Islet of Langerhans (tissue), 1 donor: ENCODE measurements around the gene ALDH1A1.

Source experiments
- FAIRE-seq: peaks from one replicate; lab custom pipeline; 2011; peaks lifted over from hg19 to GRCh38; lab: Jason Lieb, UNC

ALDH1A1 gene

GRCh38 chr9:72979405-72980100 lies 26.7 kb upstream of the ALDH1A1 start:
- FAIRE-seq = no peak

GRCh38 chr9:72978744-72979143 lies 25.9 kb upstream of the ALDH1A1 start:
- FAIRE-seq = no peak

- no peak for FAIRE-seq
Measured at GRCh38 chr9:72977670-72978069, 24.8 kb upstream of the ALDH1A1 start.

GRCh38 chr9:72974501-72974900 lies 21.6 kb upstream of the ALDH1A1 start:
- FAIRE-seq = no peak

- peak; percentile 76 for FAIRE-seq
Measured at GRCh38 chr9:72972636-72973035, 19.8 kb upstream of the ALDH1A1 start.

GRCh38 chr9:72971411-72971810 lies 18.6 kb upstream of the ALDH1A1 start:
- no peak for FAIRE-seq

- FAIRE-seq = no peak
Measured at GRCh38 chr9:72960446-72960845, 7.6 kb upstream of the ALDH1A1 start.

GRCh38 chr9:72958485-72959281 lies 5.8 kb upstream of the ALDH1A1 start:
- no peak for FAIRE-seq

GRCh38 chr9:72955571-72955970 lies 2.7 kb upstream of the ALDH1A1 start:
- peak; percentile 83 for FAIRE-seq

GRCh38 chr9:72955126-72955455 lies 2.2 kb upstream of the ALDH1A1 start:
- FAIRE-seq = peak; percentile 96

GRCh38 chr9:72954431-72955125 lies 1.7 kb upstream of the ALDH1A1 start:
- peak; percentile 90 for FAIRE-seq

GRCh38 chr9:72952381-72952690 lies 517 bp downstream of the ALDH1A1 start:
- FAIRE-seq = no peak

GRCh38 chr9:72951520-72952380 lies 1.1 kb downstream of the ALDH1A1 start:
- FAIRE-seq = peak; percentile 95

- FAIRE-seq = peak; percentile 91
Measured at GRCh38 chr9:72950875-72951442, 1.9 kb downstream of the ALDH1A1 start.

- FAIRE-seq = peak; percentile 41
Measured at GRCh38 chr9:72949918-72950325, 2.9 kb downstream of the ALDH1A1 start.

GRCh38 chr9:72949244-72949582 lies 3.6 kb downstream of the ALDH1A1 start:
- FAIRE-seq = peak; percentile 13

GRCh38 chr9:72948575-72949243 lies 4.1 kb downstream of the ALDH1A1 start:
- FAIRE-seq = peak; percentile 69

- FAIRE-seq = no peak
Measured at GRCh38 chr9:72947984-72948465, 4.8 kb downstream of the ALDH1A1 start.

- no peak for FAIRE-seq
Measured at GRCh38 chr9:72946821-72947220, 6.0 kb downstream of the ALDH1A1 start.

GRCh38 chr9:72946318-72946717 lies 6.5 kb downstream of the ALDH1A1 start:
- FAIRE-seq = no peak

- no peak for FAIRE-seq
Measured at GRCh38 chr9:72945391-72945790, 7.5 kb downstream of the ALDH1A1 start.
